ENCODE data around the gene HIF3A.

DNA sequence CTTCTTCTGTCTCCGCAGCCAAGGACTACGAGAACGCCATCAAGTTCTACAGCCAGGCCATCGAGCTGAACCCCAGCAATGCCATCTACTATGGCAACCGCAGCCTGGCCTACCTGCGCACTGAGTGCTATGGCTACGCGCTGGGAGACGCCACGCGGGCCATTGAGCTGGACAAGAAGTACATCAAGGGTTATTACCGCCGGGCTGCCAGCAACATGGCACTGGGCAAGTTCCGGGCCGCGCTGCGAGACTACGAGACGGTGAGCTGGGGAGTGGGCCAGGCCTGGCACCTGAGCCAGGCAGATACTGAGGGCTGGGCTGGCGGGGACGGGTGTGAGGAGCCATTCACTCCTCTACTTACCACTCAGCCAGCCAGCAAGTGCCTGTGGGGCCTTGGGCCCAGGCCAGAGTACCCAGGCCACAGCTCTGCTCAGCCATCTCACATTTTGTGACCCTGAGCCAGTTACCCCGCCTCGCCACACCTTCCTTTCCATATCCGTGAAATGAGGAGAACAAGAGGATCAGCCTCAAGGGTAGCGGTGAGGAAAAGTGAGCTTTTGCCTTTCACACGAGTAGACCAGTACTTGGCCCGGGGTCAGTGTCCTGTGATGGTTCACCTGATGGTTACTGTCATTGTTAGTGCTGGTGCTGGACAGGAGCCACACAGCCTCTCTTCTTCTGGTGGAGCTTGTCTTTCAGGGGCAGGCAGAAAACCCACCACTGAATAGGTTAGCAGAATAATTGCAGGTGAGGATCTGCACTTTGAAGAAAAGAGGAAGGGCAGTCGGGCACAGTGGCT is 57.1 kb downstream of the HIF3A start:
- TF ChIP-seq POLR2AphosphoS5 (IDR thresholded peaks at IDR 0.05; ENCODE audit: low read depth, low read length) (no peak), SIN3A (IDR thresholded peaks at IDR 0.05; ENCODE audit: borderline replicate concordance, insufficient read depth, low read length) (no peak), TAF1 (IDR thresholded peaks at IDR 0.05; ENCODE audit: borderline replicate concordance, insufficient read depth, low read length) (no peak), FOXP2 (optimal IDR thresholded peaks at IDR 0.05; ENCODE audit: borderline replicate concordance, extremely low read depth, extremely low read length, insufficient read depth) (no peak)
- TF ChIP-seq, protein P1, sequence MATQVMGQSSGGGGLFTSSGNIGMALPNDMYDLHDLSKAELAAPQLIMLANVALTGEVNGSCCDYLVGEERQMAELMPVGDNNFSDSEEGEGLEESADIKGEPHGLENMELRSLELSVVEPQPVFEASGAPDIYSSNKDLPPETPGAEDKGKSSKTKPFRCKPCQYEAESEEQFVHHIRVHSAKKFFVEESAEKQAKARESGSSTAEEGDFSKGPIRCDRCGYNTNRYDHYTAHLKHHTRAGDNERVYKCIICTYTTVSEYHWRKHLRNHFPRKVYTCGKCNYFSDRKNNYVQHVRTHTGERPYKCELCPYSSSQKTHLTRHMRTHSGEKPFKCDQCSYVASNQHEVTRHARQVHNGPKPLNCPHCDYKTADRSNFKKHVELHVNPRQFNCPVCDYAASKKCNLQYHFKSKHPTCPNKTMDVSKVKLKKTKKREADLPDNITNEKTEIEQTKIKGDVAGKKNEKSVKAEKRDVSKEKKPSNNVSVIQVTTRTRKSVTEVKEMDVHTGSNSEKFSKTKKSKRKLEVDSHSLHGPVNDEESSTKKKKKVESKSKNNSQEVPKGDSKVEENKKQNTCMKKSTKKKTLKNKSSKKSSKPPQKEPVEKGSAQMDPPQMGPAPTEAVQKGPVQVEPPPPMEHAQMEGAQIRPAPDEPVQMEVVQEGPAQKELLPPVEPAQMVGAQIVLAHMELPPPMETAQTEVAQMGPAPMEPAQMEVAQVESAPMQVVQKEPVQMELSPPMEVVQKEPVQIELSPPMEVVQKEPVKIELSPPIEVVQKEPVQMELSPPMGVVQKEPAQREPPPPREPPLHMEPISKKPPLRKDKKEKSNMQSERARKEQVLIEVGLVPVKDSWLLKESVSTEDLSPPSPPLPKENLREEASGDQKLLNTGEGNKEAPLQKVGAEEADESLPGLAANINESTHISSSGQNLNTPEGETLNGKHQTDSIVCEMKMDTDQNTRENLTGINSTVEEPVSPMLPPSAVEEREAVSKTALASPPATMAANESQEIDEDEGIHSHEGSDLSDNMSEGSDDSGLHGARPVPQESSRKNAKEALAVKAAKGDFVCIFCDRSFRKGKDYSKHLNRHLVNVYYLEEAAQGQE (IDR thresholded peaks at IDR 0.05; ENCODE audit: insufficient read depth in 1 of 2, low read depth in 2 of 2, low read length in 2 of 2), result no peak
